Measurements from ENCODE around the gene EIF4G1. TPM values are rescaled to one million over a fixed set of nuclear protein-coding genes. Genes with fewer than 3 reads are reported as not detected.

The EIF4G1 gene
- total RNA-seq, 1 experiment from 2014 or later = 532 TPM

DNA sequence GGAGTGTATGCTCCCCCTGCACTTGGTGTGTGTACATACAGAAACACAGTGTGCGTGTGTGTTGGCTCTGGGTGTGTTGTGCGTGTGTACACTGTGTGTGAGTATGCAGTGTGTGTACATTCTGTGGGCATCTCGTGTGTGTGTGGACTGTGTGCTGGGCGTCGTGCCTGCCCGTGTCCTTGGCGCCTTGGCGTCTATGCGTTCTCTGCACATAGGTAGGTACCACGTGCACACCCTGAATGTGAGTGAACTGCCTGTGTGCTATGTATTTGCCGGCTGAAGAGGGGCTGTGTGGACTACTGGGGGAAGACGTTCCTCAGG is 39.1 kb upstream of the EIF4G1 start:
- Histone ChIP-seq H3T11ph (ENCODE audit: low read length) (no peak overlapping the region), H2BK15ac (ENCODE audit: low read depth, low read length) (no peak overlapping the region), H3K9ac (ENCODE audit: extremely low read depth, insufficient read length, low read length) (no peak overlapping the region), H3K4me2 (ENCODE audit: insufficient read depth, insufficient read length, low read length) (peak overlapping the region; percentile 22), H3K4ac (ENCODE audit: low read depth, low read length) (no peak overlapping the region), H3K27ac (ENCODE audit: insufficient read length, low read depth, low read length) (no peak overlapping the region), H3K18ac (ENCODE audit: insufficient read length, low read depth, low read length) (peak overlapping the region; percentile 27), H3K9me3 (ENCODE audit: control insufficient read depth, low read depth, low read length) (no peaks in the 10 kb centered on the region), H3K14ac (ENCODE audit: insufficient read depth, low read length) (peak overlapping the region; percentile 37; the same call in 1 of the 2 replicates), H2AFZ (ENCODE audit: low read length) (no peak overlapping the region), H2BK120ac (ENCODE audit: low read depth, low read length, poor library complexity, severe bottlenecking) (no peak overlapping the region), H2BK5ac (ENCODE audit: insufficient read length, low read length) (no peak overlapping the region), H4K20me1 (ENCODE audit: control insufficient read depth, insufficient read depth, insufficient read length) (no peaks in the 10 kb centered on the region), H4K8ac (replicated peaks; ENCODE audit: insufficient read length, low read depth, low read length) (peak overlapping the region; percentile 3), H3K27me3 (ENCODE audit: insufficient read depth, low read length) (peaks cover 8% of the 10 kb centered on the region; the same call in 1 of the 2 replicates), H3K23me2 (ENCODE audit: insufficient read length, low read depth, low read length, poor library complexity, severe bottlenecking) (peaks cover 2% of the 10 kb centered on the region), H3K56ac (ENCODE audit: insufficient read length, low read depth, low read length) (no peak overlapping the region), H4K5ac (ENCODE audit: insufficient read length, low read depth, low read length) (no peak overlapping the region), H4K91ac (ENCODE audit: insufficient read length, low read depth, low read length) (no peak overlapping the region), H3K79me2 (ENCODE audit: insufficient read depth, low read length) (no peaks in the 10 kb centered on the region), H3K4me1 (ENCODE audit: insufficient read depth, low read length) (no peaks in the 10 kb centered on the region), H2BK12ac (ENCODE audit: insufficient read length, low read depth, low read length) (no peak overlapping the region), H2AK5ac (ENCODE audit: insufficient read length, low read length) (no peak overlapping the region), H3K79me1 (ENCODE audit: insufficient read depth, low read depth, low read length, poor library complexity, severe bottlenecking) (no peaks in the 10 kb centered on the region), H3K23ac (ENCODE audit: insufficient read length, low read depth, low read length) (peak overlapping the region; percentile 17), H2BK20ac (ENCODE audit: low read depth, low read length, poor library complexity, severe bottlenecking) (no peak overlapping the region)
- peak overlapping the region in 1 of 2 experiments; percentile 72; a peak in 3 of 5 replicates for H3K4me3 Mint-ChIP-seq
- H3K9me3 Mint-ChIP-seq = no peaks in the 10 kb centered on the region
- H3K27me3 Mint-ChIP-seq (ENCODE audit: low read depth) = peaks cover 15% of the 10 kb centered on the region
- TF ChIP-seq, protein P1, sequence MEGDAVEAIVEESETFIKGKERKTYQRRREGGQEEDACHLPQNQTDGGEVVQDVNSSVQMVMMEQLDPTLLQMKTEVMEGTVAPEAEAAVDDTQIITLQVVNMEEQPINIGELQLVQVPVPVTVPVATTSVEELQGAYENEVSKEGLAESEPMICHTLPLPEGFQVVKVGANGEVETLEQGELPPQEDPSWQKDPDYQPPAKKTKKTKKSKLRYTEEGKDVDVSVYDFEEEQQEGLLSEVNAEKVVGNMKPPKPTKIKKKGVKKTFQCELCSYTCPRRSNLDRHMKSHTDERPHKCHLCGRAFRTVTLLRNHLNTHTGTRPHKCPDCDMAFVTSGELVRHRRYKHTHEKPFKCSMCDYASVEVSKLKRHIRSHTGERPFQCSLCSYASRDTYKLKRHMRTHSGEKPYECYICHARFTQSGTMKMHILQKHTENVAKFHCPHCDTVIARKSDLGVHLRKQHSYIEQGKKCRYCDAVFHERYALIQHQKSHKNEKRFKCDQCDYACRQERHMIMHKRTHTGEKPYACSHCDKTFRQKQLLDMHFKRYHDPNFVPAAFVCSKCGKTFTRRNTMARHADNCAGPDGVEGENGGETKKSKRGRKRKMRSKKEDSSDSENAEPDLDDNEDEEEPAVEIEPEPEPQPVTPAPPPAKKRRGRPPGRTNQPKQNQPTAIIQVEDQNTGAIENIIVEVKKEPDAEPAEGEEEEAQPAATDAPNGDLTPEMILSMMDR (conservative IDR thresholded peaks at IDR 0.05) = no peak
- no peaks in the 10 kb centered on the region; a peak in 1 of 7 replicates for H3K36me3 Mint-ChIP-seq (ENCODE audit: insufficient read depth in 1 of 3, low read depth in 3 of 3)
- no peak for DNase-seq
- H3K27ac Mint-ChIP-seq = no peak overlapping the region; a peak in 1 of 7 replicates
- peaks cover 0 to 6% of the 10 kb centered on the region in 2 experiments; a peak in 2 of 4 replicates for H3K4me1 Mint-ChIP-seq
- no CpG with 5 or more reads among the region's 12 CpGs for WGBS (ENCODE audit: extremely low coverage, insufficient read length, low lambda C conversion rate)
